GM23338 (cell line): ENCODE results near the gene SLX4IP.

Experiments used
- CTCF ChIP-seq, 2 experiments: fragments of 200-600 bp in 1 of 2; sonication (generic) in 1 of 2; conservative IDR thresholded peaks; 2 replicates each; pipeline versions ENCODE4 v1.5.1 to v1.6.1; 2016 to 2017; ENCODE audit warnings: antibody characterized with exemption in 2 of 2, low read depth in 2 of 2, mild to moderate bottlenecking in 2 of 2, moderate library complexity in 1 of 2
- EZH2 ChIP-seq: fragments of 200-600 bp; sonication (generic); IDR thresholded peaks from one replicate; pipeline ENCODE4 v1.8.0; 2017; ENCODE audit warnings: antibody characterized with exemption, mild to moderate bottlenecking, low read depth; ENCODE audit not compliant: unreplicated experiment
- POLR2AphosphoS5 ChIP-seq: IDR thresholded peaks from 2 replicates; pipeline ENCODE4 v1.6.1; 2016; ENCODE audit warnings: antibody characterized with exemption, low read depth

- TF ChIP-seq POLR2AphosphoS5, result no peak
- TF ChIP-seq EZH2, result no peak
- TF ChIP-seq CTCF (conservative IDR thresholded peaks at IDR 0.05; ENCODE audit: low read depth in 2 of 2), result no peak
These were observed 19.1 kb downstream of the SLX4IP start for GRCh38 chr20:10454151-10454750.
